HG03139 (cell line): ENCODE results near the gene ATXN7L1.
"Not testable (repeated sequence)": the region's sequence is repeated elsewhere in the genome, so short reads cannot be mapped to it uniquely, and the experiment has no call there.

Source experiments
- ATAC-seq: cut with Tn5 transposase; IDR thresholded peaks from one replicate; pipeline ENCODE4 v1.9.1; 2021; ENCODE audit not compliant: unreplicated experiment

ATXN7L1 gene

DNA sequence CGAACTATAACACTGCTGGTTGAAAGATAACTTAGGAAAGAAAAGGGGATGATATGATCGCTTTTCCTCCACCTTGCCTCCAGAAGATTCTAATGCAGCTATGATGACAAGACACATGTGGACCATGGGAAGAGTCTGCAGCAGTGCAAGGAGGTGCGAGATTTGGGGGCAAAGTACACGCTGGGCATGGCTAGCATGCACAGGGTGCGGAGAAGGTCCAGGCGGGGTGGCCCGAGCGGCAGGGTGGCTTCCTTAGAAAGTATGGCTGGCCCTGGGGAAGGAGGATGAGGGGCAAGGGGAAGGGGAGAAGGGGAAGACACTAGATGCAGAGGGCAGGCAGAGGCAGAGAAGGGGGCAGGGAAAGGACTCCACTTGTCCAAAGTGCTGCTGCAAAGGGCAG is 15.6 kb downstream of the ATXN7L1 start:
- ATAC-seq = no peak

DNA sequence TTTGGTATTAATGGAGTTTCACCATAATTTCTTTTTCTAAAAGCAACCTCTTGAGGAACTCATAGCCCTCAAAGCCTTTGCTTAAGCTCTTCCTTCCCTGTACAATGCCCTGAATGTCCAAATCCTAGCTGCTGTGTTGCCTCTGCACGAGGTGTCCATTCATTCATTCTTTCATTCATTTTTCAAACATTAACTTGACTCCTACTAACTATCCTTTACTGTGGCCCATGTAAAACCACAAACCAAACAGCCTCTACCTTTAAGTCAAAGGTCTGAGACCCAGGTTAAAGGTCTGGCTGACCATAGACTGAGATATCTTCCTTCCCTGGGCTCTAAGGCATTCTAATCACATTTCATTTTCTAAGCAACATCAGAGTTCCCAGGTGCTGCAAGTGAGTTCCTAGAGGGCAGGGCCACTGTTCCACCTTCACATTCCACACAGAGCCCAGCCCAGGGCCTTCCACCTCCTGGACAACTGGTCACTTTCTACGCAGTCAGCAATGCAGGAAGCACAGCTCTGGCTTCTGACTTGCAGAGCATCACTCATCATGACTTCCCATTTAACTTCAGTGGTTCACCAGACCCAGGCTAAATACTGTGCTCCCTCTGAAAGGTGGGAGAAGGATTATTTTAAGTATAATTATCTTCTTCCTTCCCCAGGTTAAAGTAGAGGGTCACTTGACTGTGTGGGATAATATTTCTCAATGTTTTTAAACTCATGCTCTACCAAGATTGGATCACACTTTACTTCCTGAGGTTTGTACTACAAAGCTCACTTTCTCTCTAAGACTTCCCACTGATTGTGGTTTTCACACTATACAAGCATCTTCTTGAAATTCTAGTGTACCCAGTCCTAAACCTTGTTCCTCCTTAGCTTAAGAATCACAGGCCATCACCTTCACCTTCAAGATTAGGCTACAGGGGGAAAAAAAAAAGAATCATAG is 19.1 kb downstream of the ATXN7L1 start:
- no peak for ATAC-seq

DNA sequence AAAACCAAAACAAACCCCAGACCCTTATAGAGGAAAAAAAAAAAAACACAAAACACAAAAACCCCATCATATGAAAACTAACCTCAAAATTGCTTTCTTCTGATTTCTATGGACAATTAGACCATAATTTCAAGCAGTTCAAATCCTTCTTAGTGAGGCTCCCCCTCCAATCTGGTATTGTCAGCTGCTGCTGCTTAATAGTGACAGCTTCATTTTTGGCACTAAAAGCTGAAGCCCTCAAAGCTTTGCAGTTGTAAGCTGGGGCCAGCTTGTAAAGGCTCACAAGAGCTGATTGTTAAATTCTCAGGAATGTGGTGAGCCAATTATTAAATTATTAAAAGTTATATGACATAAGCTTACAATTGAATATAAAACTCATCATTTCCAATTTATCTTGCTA is 21.9 kb downstream of the ATXN7L1 start:
- ATAC-seq = no peak

DNA sequence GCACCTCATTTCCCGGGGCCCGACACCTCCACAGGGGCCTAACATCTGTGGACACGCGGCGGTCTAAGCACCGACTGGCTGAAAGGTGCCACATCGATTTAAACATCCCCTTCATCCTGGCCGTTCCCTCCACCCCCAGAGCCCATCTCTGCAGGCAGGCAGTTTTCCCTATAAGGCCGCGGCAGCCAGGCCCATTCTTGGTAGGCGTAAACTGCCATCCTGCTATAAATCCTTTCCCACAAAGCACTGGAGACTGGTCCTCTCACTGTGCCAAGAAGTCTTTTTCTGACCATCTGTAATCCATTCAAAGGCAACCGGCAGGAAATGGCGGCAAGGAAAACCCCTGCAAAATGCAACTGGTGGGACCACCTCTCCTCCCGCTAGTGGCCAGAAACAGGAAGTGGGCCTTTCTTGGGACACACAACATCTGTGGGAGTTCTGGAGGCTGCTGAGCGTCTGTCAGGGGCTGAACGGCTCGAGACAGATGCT is 22.4 kb downstream of the ATXN7L1 start:
- ATAC-seq = no peak

DNA sequence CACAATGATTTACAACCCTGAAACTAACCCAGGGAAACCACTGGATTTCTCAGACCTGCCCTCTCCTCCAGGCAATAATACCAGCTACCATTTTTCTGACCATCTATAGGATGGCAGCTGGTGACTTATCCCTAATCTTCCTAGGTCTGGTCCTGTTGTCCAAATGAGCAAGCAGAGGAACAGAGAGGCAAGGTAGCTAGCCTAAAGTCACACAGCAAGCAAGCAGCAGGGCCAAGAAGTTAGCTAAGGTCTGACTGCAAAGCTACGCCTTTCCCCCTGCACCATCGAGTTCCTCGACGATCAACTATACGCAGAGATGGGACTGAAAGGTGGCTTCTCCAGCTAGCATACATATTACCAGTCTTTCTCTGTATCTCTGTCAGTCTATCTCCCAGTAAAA is 25.3 kb downstream of the ATXN7L1 start:
- ATAC-seq = no peak

DNA sequence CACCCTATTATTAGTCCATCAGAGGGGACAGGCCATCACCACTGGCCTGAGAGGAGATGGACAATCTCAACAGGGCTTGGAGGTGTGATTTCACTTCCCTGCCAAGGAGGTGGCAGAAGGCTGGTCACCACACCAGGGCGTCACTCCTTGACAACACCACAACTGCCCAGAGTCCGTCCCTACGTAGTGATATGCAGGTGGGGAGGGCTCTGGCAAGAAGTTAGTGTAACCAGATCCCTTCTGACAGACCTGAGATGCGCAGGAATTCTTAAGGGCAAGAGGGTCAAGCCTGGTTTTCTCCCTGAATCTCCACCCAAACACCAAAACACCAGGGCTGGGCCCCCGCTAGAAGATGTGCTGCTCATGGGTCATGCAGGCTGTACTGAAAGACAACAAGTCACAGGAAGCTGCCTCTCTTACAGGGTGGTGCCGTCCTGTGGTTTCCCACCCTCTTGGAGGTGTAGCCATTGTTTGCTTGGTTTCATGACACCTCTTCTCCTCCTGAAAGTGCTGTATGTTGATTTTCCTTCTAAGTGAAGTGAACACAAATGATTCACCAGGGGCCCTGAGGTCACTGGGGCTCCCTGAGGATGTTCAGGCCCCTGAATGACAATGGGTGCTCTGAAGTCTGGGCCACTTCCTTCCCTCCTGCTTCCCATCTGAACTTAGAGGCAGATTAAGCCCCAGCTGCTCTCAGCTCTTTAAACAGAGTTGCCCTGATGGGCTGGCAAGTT is 27.1 kb downstream of the ATXN7L1 start:
- no peak for ATAC-seq

DNA sequence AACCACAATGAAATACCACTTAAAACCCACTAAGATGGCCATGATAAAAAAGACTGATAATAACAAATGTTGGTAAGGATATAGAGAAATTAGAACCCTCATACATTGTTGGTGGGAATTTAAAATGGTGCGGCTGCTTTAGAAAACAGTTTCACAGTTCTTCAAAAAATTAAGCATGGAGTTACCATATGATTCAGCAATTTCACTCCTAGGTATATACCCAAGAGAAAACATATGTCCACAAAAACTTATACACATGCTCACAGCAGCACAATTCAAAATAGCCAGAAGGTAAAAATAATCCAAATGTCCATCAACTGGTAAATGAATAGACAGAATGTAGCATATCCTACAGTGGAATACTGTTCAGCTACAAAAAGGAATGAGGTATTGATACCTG is 30.0 kb downstream of the ATXN7L1 start:
- no peak for ATAC-seq

DNA sequence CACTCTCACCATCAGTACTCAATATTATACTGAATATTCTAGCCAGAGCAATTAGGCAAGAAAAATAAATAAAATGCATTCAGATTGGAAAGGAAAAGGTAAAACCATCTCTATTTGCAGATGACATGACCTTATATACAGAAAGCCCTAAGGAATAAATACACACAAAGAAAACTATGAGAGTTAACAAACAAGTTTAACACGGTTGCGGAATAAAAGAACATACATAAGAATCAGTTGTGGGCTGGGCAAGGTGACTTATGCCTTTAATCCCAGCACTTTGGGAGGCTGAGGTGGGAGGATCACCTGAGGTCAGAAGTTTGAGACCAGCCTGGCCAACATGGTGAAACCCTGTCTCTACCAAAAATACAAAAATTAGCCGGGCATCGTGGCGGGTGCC is 31.7 kb downstream of the ATXN7L1 start:
- ATAC-seq = not testable (repeated sequence)

DNA sequence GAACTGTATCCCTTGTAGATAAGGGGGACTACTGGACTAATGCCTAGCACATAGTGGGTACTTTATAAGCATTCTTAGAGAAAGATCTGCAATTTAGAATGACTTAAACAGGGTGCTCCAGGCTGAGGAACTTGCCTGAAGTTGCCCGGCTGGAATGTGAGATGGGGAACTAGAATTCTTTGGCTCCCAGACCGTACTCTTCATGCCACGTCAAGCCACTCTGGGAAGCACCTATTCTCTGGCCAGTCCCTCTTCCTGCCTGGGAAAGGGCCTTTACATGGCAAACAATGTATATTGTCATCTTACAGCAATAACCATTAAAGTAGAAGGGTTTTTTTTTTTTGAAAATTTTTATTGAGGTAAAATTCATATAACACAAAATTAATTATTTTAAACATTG is 34.5 kb downstream of the ATXN7L1 start:
- no peak for ATAC-seq

DNA sequence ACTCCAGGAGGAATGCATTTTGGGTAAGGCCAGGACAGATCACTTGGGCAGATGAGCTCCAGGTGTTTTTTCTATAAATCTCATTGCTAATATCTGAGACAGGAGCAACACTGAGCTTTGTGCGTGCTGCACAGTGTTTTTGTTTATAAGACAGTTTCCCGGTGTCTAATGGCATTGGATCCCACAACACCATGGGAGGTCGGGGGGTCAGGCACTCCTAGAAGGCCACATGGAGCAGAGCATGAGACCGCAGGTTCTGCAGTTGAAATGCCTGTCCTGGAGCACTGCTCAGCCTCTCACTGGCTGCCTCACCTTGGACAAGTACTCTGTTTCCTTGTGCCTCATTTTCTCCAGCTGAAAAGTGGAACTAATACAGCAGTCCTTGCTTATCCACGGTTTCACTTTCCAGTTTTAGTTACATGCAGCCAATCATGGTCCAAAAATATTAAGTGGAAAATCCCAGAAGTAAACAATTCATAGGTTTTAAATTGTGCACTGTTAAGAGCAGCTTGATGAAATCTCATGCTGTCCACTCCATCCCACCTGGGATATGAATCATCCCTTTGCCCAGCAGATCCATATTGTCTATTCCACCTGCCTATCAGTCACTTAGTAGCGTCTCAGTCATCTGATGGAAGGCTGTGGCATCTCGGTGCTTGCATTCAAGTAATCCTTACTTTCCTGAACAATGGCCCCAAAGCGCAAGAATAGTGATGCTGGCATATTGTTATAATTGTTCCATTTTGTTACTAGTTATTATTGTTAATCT is 35.2 kb downstream of the ATXN7L1 start:
- no peak for ATAC-seq

DNA sequence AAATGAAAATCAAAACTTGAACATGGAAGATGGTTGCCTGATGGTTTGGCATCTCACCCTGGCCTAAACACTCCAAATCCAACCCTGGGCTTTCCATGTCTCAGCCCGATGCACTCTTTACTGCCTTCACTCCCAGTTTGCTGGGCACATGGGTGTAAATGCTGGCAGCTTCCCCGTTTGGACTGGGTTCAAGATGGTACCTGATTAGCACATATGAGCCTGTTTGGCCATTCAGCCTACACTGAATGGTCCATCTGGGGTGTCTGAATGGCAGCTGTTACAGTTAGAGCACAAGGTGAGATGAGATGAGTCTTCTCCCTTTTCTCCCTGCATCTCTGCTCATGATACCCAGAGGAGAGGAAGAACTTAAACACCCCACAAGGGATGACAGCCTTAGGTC is 37.1 kb downstream of the ATXN7L1 start:
- ATAC-seq = no peak

DNA sequence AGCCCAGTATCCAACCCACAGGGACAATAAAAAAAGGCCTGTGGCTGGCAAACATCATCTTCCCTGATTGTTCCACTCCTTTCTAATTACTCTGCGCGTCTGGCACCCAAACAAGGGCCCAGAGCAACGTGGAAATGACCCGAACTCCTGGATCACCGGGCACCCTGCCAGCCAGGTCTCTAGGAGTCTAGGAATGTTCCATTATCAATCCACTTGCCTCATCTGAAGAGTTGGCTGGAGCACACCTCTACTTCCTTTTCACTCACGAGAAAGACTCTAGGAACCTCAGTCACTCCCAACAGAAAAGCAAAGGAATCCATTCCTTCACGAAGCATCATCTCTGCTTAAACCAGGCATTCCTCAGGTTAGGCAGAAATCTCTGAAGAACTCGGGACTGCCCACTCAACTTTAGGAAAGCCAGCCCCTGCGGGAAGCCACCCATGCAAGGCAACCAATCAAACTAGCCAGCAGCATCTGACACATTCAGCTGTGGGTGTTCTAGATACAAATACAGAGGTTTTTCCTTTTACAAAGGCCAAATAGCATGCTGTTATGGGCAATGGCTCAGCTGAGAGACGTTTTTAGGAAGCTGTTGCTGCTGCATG is 37.7 kb downstream of the ATXN7L1 start:
- no peak for ATAC-seq

DNA sequence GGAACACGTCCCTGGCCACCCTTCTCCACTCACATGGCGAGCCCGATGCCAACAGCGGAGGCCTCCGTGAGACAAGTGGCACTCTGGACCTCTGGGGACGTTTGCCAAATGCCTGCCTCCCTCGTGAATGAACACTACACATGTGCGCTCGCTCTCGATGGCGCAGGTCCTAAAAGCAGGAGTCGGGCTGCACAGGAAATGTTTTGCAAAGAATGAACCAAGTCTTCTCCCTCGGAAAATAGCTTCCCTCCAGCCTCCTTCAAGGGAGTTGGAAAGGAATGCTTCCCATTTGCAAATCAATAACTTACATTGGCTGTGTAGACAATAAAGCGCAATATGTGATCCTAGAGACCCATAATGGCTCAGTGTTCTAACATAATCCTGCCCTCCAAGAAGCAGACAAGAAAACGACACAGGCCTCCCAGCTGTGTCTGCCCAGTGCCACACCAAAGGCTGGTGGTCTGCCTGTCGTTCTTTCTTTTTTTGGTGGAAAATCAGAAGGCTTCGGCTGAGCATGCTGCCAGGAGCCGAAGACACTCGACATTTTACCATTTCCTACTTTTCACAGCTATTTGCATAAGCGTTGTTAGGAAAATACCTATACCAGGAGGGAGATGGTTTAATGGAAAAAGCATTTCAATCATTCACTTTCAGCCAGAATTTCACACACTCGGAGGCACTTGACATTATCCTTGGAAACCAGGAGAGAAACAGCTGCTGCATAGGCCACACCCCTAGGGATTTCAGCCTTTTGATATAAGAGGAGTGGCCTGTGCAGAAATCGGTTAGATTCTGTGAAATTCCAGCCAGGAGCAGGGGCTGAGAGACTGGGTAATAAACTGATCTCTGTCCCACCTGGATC is 38.4 kb downstream of the ATXN7L1 start:
- no peak for ATAC-seq

DNA sequence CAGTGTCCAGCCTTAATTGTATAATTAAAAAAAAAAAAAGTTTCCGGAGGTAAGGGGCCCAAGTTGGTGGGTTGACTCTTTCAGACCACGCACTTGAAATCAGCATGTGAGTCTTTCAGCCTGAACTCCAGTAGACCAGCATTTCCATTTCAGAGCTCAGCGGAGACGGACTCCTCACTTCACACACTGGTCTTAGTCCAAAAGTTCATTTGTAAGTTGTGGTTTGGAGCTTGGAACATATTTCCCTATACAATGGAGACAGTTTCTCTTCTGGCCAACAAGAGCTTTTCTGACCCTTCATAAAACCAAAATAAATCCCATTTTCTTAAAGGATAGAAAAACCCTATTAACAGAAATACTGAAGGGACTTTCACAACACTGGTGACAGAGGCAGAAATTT is 41.0 kb downstream of the ATXN7L1 start:
- ATAC-seq = no peak

DNA sequence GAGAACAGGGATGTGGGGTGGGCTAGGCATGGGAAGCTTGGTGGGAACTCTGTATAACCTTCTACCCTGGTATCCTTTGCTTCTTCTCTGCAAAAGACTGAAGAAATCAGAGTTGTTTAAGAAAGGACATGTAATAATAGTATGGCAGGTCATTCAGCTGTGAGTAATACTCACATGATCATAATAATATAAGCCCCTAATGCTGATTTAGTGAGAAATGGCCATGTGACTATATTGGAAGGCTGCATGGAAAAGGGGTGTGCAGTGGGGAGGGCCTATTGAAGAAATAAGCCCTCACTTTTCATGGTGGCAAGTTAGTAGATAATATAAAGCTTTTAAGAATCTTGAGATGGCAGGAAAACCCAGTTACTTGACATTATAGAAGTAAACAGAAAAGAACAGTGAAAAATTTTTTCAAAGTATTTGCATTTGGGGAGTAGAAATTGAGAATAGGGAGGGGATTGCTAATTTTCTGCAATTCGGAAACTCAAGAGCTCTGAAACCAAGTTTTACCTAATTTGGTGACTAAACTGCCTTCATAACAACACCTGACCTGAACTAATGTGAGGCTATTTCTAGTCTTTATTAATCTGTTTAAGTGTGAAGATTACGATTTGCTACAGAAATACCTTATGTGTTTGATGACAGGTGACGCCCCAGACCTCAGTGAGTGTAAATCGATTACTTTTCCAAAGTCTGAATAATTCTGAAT is 44.4 kb downstream of the ATXN7L1 start:
- ATAC-seq = no peak

DNA sequence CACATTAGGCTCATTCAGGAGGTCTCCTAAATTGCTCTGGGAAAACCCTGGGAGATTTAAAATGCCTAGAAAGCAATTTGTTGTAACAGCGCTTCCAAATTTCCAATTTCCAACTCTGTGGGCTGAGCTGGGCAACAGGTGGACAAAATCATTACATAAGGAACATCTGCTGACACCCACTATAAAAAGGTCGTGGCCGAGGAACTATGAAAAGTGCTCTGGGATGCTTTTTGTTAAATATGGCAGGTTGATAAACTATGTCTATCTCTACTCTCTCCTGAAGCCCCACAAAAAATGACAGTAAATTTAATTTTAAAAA is 45.1 kb downstream of the ATXN7L1 start:
- no peak for ATAC-seq

DNA sequence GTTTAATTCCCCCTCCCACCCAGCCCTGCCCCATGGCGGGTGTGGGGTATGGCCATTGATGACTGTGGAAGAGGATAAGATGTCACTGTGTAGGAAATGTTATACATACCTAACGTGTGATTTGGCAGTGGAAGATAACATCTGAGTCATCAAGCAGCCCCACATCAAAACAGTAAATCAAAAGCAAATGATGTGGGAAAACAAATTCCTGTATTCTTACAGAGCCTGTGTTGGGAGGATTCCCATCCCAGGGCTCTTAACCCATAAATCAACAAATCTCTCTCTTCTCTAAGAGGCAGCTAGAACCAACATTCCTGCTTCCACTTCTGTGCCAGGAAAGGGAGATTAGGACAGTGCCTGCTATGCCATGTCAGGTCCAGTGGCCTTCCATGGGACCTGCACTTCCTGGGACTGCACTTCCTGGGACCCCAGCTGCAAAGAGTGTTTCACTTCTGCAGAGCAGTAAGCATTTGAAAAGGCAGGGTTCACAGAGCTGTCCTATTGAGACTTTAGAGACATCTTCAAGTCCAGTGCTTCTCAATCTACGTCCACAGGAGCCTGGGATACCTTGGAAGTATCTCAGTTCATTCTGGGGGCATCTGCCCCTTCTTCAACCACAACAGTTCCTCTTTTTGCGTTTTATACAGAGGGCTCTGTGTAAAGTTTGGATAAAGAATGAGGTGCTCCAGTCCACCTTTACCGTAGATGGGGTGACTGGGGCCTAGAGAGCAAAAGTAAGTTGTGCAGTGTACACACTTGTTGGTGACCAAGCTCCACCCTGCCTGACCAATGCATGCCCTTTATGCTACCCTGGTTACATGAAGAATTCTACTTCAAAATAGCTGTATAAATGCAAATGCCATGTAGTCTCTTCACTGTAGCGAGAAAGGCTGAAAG is 45.7 kb downstream of the ATXN7L1 start:
- no peak for ATAC-seq

DNA sequence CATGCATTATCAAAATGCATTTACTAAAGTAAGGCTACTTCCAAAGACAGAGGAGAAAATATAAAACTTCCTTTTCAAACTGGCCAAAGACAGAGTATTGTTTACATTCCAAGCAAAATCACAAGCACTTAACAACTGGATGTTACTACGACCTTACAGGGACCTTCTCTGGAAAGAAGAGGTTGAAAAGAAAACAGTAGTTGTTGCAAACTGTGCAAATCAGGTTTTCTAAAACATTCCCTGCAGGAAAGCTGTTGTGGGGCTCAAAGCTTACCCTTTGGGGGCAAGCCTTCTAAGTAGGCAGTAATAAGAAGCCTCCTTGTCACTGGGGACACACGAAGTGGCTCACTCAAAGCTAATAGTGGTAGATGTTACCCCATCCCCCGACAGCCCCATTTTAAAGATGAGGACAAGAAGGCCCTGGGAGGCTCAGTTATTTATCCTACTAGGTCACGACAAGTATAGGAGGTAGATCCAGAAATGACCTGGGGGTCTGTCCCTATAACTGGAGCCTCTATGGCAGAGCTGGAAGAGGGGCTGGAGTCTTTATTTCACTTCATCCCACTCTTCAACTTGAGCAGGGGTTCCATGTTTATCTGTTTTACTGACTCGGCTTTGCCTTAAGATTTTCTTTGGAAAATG is 46.6 kb downstream of the ATXN7L1 start:
- no peak for ATAC-seq
